GM18870 (cell line): ENCODE measurements around the gene PATJ.
"Not testable (repeated sequence)": the region's sequence is repeated elsewhere in the genome, so short reads cannot be mapped to it uniquely, and the experiment has no call there.

ENCODE experiments used
- ATAC-seq: cut with Tn5 transposase; IDR thresholded peaks from one replicate; pipeline ENCODE4 v1.9.1; 2021; ENCODE audit warnings: moderate library complexity; ENCODE audit not compliant: unreplicated experiment

Gene PATJ

GRCh38 chr1:61887076-61887867 is 145.0 kb downstream of the PATJ start:
- ATAC-seq = no peak

DNA sequence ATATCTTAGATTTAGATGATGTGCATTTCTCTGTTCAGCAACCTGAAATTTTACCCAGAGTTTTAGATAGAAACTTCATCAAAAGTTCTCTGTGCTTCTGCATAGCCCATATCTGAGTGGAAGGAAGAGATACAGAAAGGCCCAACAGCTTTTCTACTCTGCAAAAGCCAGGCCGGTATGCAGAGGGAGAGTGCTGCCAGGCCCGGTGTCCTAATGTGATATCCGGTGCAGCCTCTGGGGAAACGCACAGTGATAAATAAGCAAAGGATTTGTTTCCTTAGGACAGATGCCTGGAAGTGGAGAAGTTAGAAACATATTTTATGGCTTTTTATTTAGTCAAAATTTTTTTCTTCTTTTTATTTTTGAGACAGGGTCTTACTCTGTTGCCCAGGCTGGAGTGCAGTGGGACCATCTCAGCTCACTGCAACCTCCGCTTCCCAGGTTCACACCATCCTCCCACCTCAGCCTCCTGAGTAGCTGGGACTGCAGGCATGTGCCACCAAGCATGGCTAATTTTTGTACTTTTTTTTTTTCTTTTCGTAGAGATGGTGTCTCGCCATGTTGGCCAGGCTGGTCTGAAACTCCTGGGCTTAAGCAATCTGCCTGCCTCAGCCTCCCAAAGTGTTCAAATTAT is 145.8 kb downstream of the PATJ start:
- ATAC-seq = no peak

DNA sequence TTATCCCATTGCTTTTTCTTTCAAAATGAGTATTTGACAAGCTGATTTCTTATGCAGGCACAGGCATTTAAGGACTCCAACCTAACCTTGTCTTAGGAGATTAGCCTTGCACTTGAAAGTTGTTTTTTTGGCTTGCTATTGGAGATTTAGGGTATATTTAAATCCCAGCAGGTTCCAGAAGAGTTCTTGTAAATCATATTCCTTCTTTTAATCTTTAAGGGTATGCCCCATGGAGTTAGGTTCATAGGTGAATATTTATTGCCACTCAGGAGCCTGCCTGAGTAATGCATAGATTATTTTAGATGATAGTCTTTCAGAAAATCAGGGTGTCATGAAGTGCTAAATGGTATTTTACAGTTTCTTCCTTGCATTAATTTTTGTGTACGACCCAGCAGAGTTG is 146.5 kb downstream of the PATJ start:
- no peak for ATAC-seq

DNA sequence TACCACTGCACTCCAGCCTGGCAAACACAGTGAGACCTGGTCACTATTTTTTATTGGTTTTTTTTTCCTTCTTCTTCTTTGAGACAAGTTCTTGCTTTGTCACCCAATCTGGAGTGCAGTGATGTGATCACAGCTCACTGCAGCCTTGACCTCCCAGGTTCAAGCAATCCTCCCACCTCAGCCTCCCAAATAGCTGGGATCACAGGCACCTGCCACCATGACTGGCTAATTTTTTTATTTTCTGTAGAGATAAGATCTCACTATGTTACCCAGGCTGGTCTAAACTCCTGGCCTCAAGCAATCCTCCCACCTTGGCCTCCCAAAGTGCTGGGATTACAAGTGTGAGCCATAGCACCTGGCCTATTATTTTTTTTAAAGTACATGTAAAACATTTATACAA is 148.2 kb downstream of the PATJ start:
- ATAC-seq = not testable (repeated sequence)

GRCh38 chr1:61892977-61893376 is 150.7 kb downstream of the PATJ start:
- ATAC-seq = no peak

GRCh38 chr1:61894296-61894695 is 152.0 kb downstream of the PATJ start:
- not testable (repeated sequence) for ATAC-seq

DNA sequence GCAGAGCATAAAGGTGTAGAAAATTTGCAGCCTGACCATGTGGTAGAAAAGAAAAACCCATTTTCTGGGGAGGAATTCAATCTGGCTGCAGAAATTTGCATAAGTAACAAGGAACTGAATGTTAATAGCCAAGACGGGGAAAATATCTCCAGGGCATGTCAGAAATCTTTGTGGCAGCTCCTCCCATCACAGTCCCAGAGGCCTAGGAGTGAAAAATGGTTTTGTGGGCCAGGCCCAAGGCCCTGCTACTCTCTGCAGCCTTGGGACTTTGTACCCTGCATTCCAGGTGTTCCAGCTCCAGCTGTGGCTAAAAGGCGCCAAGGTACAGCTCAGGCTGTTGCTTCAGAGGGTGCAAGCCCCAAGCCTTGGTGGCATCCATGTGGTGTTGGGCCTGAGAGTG is 152.9 kb downstream of the PATJ start:
- ATAC-seq = no peak

GRCh38 chr1:61898658-61899057 is 156.4 kb downstream of the PATJ start:
- ATAC-seq = no peak

DNA sequence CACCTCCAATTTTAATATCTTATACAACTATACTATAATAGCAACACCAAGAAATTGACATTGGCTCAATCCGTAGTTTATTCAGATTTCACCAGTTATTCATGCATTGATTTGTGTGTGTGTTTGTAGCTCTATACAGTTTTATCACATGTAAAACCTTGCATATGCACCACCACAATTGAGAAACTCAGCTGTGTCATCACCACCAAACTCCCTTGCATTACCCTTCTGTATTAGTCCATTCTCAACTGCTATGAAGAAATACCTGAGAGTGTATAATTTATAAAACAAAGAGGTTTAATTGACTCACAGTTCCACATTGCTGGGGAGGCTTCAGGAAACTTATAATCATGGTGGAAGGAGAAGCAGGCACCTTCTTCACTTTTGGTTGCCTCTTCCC is 162.1 kb downstream of the PATJ start:
- no peak for ATAC-seq

GRCh38 chr1:61907102-61907501 is 164.8 kb downstream of the PATJ start:
- no peak for ATAC-seq

DNA sequence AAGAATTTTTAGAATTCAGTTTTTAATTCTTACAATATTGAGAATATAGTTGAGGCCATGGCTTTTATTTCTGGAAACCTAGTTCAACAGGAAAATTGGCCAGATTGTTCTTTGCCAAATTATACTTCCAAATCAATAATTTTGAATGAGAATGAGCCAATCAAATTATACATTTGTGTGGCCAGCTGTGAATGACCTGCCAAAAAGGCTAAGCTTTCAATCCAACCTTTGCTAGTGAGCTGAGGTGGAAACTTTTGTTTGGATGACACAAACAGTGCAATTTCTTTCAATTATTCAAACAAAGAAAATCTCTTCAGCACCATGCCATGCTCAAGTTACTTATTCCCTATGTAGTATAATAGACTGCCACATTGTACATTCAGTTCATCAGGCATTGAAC is 167.8 kb downstream of the PATJ start:
- no peak for ATAC-seq

DNA sequence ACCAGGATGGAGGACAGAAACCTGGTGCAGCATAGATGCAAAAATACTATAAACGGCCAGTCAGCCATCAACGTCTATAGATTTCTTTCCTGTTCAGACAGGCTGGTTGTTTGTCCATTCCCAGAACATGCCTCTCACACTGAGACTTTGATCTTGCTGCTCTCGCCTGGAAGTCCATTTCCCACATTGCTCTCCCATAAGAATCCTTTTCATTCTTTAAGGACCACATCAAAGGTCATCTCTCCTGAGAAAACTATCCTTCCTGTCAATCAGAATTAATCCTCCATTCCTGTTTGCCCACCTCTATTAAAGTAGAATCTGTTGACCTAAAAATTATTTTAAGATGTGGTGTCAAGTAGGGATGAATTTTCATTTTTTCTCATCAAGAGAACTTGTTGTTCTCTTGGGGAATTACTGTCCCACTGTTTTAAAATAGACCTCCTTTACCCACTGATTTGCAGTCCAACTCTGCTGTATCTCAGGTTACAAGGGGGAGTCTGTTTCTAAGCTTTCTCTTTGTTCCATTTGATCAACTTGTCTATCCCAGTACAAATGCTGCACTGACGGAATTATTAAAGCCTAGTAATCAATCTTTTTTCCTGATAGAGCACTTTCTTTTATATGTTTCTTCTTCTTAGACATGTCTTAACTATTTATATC is 172.7 kb downstream of the PATJ start:
- ATAC-seq = no peak

DNA sequence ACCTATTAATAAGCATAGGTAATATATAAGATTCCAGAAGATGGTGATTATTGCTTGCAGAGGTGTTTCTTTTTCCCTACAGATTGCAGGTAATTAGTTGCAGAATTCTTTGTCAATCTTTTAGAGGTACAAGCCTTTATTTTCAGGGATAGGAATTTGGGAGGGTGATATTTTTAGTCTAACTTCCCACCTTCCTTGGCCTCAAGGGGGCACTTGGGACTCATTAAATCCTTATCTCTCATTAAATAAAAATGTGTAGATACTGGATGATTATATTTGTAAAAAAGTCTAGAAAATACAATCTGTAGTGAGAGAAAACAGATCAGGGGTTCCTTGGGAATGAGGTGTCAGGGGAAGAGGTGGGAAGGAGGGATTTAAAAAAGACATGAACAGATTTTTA is 179.2 kb downstream of the PATJ start:
- no peak for ATAC-seq

DNA sequence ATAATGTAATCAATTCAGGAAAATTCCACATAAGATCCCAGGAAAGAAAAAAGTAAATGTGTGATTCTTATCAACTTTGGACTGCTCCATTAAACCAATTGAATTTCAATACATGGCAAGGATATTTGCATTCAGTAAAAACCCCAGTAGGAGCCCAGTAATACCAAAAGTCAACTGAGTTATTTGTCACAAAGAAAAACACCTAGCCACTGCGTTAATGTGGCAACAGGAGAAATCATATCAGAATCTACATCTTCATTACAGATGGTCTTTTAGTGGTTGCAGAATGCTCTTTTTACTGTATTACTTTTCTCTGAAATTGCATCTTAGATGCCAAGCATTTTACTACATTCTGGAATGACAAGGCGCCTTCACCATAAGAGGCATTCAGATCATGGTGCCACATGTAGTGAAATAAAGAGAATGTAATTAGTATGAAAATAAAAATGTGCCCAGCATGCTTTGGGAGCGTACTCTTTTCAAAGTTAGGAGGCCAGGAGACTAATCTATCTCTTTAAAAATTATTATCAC is 180.7 kb downstream of the PATJ start:
- no peak for ATAC-seq

DNA sequence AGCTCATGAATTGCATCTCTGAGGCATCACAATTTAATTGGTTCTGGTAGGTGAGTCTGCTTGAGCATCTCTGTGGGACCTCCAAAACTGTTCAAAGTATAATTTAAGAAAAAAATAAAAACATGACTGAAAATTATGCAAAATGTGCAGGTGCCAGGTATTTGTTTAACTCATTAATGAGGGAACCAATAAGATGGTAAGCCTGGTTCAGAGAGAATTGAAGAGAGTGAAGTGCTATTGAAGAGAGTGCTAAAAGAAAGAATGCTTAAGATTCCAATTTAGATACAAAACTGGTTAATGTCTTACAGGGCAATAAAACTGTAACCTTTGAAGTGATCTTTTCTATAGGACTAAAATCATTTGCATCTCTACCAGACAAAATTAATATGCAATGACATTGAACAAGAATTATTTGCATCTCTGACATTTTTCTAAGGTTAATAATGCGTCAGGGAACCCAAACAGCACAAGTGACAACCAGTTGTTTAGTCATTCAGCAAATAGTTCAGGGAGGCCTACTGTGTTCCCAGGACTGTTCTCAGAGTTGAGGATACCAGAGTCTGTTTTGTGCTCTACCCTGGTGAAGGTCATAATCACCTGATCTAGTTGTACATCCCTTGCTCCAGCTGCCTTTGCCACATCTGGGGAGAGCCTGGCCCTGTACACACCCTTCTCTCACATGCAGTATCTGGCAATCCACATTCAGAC is 183.5 kb downstream of the PATJ start:
- ATAC-seq = no peak

DNA sequence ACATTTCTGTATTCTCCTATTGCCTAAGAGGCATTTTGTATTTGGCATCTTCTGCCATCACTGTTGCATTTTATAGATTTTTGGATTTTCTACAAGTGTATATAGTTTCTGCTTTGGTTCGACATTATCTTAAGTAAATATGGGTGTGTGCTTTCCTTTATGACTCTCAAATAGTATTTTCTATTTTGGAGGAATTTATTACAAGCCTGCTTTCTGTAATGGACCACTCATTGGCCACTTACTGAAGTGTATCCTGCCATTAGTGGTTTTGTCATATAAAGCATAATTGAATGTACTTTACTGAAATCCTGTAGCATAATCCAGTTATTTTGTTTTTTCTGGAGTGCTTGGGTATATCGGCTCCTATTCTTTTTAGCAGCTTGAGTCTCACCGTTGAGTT is 184.3 kb downstream of the PATJ start:
- no peak for ATAC-seq

GRCh38 chr1:61930116-61930645 is 187.9 kb downstream of the PATJ start:
- no peak for ATAC-seq

DNA sequence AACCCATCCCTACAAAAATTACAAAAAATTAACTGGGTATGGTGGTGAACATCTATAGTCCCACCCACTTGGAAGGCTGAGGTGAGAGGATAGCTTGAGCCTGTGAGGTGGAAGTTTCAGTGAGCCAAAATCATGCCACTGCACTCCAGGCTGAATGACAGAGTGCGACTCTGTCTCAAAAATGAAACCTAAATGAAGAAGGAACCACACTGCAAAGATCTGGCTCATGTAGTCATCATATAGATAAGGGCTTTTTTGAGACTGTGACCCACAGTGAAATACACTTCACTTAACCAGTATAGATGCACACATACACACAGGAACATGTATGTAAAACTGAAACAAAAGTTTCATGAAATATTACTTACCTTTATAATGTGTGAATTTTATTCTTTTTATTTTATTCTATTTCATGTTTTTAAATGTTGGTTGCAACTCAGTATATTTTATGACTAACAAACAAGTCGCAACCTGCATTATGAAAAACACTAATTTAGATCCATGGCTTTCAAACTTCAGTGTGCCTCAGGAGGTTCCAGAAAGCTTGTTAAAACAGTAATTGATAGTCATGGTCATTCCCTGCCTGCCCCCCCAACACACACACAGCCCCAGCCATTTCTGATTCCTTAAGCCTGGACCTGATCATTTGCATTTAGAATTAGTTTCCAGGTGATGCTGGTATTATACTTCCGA is 189.5 kb downstream of the PATJ start:
- ATAC-seq = no peak

DNA sequence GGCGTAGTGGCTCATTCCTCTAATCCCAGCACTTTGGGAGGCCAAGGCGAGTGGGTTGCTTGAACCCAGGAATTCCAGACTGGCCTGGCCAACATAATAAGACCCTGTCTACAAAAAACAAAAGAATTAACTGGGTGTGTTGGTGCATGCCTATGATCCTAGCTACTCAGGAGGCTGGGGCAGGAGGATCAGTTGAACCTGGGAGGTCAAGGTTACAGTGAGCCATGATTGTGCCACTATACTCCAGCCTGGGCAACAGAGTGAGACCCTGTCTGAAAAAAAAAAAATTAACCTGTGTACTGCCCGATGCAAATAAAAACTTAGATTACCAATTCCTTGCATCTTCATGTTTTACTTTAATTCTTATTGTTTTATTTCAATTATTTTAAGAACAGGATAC is 193.2 kb downstream of the PATJ start:
- no peak for ATAC-seq

- no peak for ATAC-seq
These were observed 194.6 kb downstream of the PATJ start for GRCh38 chr1:61936839-61937238.
